ENCODE measurements around the gene PIGZ.
"Not testable (repeated sequence)": the region's sequence is repeated elsewhere in the genome, so short reads cannot be mapped to it uniquely, and the experiment has no call there.

PIGZ gene

DNA sequence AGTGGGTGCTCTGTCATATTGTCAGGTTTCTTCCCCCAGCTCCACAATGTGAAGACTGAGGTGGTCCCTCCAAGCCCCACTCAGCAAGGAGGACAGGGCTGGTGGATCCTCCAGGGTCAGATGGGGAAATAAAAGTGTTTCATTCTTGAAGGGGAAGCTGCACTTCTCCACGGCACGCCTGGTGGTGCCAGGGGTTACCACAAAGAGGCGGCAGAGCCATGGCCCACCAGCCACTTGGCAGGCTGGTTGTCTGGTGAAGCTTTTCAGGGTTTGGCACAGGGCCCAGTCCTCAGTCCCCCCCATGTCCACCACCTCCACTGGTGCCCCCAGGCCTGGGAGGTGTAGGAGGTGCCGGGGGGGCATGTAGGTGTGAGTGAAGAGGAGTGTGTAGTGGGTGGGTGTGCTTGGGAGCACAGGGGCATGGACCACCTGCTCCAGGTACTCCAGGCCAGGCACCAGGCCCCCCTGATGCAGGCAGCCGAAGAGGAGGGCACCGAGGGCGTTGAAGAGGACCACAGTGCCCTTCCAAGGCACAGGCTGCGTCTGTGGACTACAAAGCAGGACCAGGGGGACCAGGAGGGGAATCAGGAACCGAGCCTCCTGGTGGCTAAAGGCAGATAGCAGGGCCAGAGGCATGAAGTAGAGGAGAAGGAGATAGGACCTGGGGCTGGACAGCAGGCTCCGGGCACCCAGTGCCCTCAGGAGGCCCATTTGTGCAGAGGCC lies 21.3 kb downstream of the PIGZ start:
- H3K27ac ChIP-seq, result no peak overlapping the region
- in situ Hi-C loops (cut with HindIII; ENCODE audit: low pct_ligation_motif_present, low sequenced_read_pairs), result no loop called here

DNA sequence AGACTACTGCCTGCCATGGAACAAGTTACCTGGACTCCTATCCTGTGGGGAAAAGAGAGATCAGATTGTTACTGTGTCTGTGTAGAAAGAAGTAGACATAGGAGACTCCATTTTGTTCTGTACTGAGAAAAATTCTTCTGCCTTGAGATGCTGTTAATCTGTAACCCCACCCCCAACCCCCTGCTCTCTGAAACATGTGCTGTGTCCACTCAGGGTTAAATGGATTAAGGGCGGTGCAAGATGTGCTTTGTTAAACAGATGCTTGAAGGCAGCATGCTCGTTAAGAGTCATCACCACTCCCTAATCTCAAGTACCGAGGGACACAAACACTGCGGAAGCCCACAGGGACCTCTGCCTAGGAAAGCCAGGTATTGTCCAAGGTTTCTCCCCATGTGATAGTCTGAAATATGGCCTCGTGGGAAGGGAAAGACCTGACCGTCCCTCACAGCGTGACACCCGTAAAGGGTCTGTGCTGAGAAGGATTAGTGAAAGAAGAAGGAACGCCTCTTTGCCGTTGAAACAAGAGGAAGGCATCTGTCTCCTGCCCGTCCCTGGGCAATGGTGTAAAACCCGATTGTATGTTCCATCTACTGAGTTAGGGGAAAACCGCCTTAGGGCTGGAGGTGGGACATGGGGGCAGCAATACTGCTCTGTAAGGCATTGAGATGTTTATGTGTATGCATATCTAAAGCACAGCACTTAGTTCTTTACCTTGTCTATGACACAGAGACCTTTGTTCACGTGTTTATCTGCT lies 24.4 kb downstream of the PIGZ start:
- H3K27ac ChIP-seq; H3K4me3 ChIP-seq (ENCODE audit: low read depth, low read length); H3K36me3 ChIP-seq (replicated peaks); H3K27me3 ChIP-seq (replicated peaks); DNase-seq; in situ Hi-C loops (cut with HindIII; ENCODE audit: low pct_ligation_motif_present, low sequenced_read_pairs): not testable (repeated sequence)

More for the DNA sequence above, 21.3 kb downstream of the PIGZ start:
- no peaks in the 10 kb centered on the region for H3K27me3 ChIP-seq (replicated peaks)
- no peak for DNase-seq
- TF ChIP-seq, protein P1, sequence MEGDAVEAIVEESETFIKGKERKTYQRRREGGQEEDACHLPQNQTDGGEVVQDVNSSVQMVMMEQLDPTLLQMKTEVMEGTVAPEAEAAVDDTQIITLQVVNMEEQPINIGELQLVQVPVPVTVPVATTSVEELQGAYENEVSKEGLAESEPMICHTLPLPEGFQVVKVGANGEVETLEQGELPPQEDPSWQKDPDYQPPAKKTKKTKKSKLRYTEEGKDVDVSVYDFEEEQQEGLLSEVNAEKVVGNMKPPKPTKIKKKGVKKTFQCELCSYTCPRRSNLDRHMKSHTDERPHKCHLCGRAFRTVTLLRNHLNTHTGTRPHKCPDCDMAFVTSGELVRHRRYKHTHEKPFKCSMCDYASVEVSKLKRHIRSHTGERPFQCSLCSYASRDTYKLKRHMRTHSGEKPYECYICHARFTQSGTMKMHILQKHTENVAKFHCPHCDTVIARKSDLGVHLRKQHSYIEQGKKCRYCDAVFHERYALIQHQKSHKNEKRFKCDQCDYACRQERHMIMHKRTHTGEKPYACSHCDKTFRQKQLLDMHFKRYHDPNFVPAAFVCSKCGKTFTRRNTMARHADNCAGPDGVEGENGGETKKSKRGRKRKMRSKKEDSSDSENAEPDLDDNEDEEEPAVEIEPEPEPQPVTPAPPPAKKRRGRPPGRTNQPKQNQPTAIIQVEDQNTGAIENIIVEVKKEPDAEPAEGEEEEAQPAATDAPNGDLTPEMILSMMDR (IDR thresholded peaks at IDR 0.05; ENCODE audit: low read depth, low read length, missing control alignments), result peak; percentile 47
- peaks cover 3% of the 10 kb centered on the region for H3K36me3 ChIP-seq (replicated peaks)
- no peak overlapping the region for H3K4me3 ChIP-seq (ENCODE audit: low read depth, low read length)

DNA sequence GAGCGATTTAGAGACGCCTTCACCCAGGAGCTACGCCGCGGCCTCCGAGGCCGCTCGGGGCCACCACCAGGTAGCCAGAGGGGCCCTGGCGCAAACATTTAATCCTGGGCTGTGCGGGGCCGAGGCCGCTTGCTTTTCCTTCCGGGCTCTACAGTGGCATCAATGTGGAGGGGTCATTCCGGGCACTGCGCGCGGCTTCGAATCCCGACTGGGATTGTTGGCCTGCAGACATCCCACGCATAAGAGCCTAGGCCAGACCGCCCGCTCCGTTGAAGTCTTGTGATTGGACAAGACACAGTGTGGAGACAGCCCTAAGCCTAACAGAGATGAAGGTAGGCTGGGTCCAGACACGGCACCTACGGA lies 25.7 kb downstream of the PIGZ start:
- in situ Hi-C loops (cut with HindIII; ENCODE audit: low pct_ligation_motif_present, low sequenced_read_pairs), result no loop called here
- Histone ChIP-seq H3K27me3 (replicated peaks) (no peaks in the 10 kb centered on the region), H3K4me3 (ENCODE audit: low read depth, low read length) (peak overlapping the region; percentile 98), H3K36me3 (replicated peaks) (peaks cover 15% of the 10 kb centered on the region), H3K27ac (peak overlapping the region; percentile 46)
- TF ChIP-seq, protein P1 (IDR thresholded peaks at IDR 0.05; ENCODE audit: low read depth, low read length, missing control alignments), result no peak
- no peak for DNase-seq

DNA sequence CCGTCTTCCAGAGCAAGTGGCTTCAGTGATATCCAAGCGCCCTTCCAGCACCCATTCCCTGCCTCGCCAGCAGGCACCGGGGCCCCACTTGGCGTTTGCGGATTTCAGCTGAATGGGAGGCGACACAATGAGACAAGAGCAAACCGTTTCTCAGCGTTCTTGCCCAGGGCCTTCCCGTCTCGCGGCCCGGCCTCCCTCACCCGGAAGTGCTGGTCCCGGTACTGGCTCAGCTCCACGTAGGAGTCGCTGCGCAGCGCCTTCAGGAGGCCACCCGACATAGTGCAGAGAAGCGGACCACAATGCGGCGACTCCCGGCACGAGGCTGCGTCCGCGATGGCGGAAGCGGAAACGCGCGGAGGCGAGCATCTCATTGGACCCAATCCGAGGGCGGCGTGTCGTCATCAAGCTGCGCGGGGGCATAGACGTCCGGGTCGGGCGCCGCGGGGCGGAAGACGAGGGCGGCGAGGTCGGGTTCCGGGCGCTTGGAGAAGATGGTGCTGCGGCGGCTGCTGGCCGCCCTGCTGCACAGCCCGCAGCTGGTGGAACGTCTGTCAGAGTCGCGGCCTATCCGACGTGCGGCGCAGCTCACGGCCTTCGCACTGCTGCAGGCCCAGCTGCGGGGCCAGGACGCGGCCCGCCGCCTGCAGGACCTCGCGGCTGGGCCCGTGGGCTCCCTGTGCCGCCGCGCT lies 26.3 kb downstream of the PIGZ start, which contains the start of gene NCBP2:
NCBP2 (minus strand) TSS at position 303 of the 689 bp plus-strand sequence; CDS start at position 278, 25 bp downstream.
- peak within 1 kb of the TSS; percentile 91 for H3K27ac ChIP-seq
- in situ Hi-C loops (cut with HindIII; ENCODE audit: low pct_ligation_motif_present, low sequenced_read_pairs), result no loop called here

DNA sequence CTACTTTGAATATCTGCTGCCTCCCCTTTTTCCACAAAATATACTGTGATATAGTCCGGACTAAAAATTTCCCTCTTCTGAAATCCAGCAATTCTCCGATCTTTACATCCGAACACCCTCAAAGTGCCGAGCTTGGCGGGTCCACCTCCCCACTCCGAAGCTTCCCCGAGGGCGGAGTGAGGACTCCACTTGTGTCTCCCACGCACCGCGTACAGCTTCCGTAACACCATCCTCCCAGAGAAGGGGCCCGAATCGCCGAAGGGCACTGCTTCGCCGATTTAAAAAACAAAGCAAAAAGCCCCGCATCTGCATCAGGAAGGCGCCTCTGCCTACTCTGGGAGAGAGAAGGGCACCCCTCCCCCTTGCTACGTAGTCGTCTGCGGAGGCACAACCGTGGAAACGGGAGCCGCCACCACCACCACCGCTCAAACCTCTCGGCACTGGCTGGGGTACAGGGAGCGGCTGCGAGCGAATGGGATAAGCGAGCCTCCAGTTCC lies 26.9 kb downstream of the PIGZ start:
- TF ChIP-seq, protein P1 (IDR thresholded peaks at IDR 0.05; ENCODE audit: low read depth, low read length, missing control alignments), result no peak
- DNase-seq, result peak; percentile 34

More for the DNA sequence above, 26.3 kb downstream of the PIGZ start, which contains the start of gene NCBP2:
- Histone ChIP-seq H3K27me3 (replicated peaks) (no peaks in the 10 kb centered on the region), H3K4me3 (ENCODE audit: low read depth, low read length) (peak within 1 kb of the TSS; percentile 98), H3K36me3 (replicated peaks) (peaks cover 20% of the 10 kb centered on the region)
- DNase-seq, result peak; percentile 98
- TF ChIP-seq, protein P1 (IDR thresholded peaks at IDR 0.05; ENCODE audit: low read depth, low read length, missing control alignments), result peak; percentile 83

DNA sequence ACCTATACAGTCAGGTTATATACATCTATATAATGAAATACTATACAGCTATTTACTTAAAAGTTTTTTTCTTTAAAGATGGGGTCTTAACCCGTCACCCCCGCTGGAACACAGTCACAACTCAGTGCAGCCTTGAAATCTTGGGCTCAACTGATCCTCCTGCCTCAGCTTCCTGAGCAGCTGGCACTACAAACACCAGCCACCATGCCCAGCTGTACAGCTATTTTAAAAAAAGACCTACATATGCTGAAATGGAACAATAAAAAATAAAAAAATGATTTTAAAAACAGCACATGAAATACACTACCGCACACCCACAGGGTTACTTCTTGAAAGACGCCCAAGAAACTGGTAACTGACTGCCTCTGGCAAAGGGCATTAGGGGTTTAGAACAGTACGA lies 30.1 kb downstream of the PIGZ start:
- H3K36me3 ChIP-seq (replicated peaks), result peaks cover 45% of the 10 kb centered on the region
- no peaks in the 10 kb centered on the region for H3K27me3 ChIP-seq (replicated peaks)
- H3K4me3 ChIP-seq (ENCODE audit: low read depth, low read length), result no peak overlapping the region
- no peak for DNase-seq
- no peak overlapping the region for H3K27ac ChIP-seq
- TF ChIP-seq, protein P1 (IDR thresholded peaks at IDR 0.05; ENCODE audit: low read depth, low read length, missing control alignments), result no peak
- in situ Hi-C loops (cut with HindIII; ENCODE audit: low pct_ligation_motif_present, low sequenced_read_pairs), result no loop called here

More for the DNA sequence above, 26.9 kb downstream of the PIGZ start:
- in situ Hi-C loops (cut with HindIII; ENCODE audit: low pct_ligation_motif_present, low sequenced_read_pairs), result no loop called here
- peaks cover 26% of the 10 kb centered on the region for H3K36me3 ChIP-seq (replicated peaks)
- peak overlapping the region; percentile 91 for H3K27ac ChIP-seq
- peak overlapping the region; percentile 98 for H3K4me3 ChIP-seq (ENCODE audit: low read depth, low read length)
- no peaks in the 10 kb centered on the region for H3K27me3 ChIP-seq (replicated peaks)
